NB4 (cell line): ENCODE results near the gene PPIL1.
"Not testable (repeated sequence)": the region's sequence is repeated elsewhere in the genome, so short reads cannot be mapped to it uniquely, and the experiment has no call there.

Experiments
- DNase-seq: peaks from one replicate; pipeline ENCODE4 v3.0.0; 2010; ENCODE audit warnings: low read depth
- H3K4me3 ChIP-seq: one replicate; pipeline ENCODE4 v1.5.1; 2011; ENCODE audit warnings: mild to moderate bottlenecking, low read depth, low read length, moderate library complexity
- CTCF ChIP-seq: IDR thresholded peaks from one replicate; pipeline ENCODE4 v1.5.1; 2012; ENCODE audit warnings: low read depth, low read length
- MYC ChIP-seq: IDR thresholded peaks from 2 replicates; pipeline ENCODE4 v1.6.1; 2011; ENCODE audit warnings: low read depth, low read length
- POLR2A ChIP-seq: IDR thresholded peaks from 2 replicates; pipeline ENCODE4 v1.6.1; 2011; ENCODE audit warnings: mild to moderate bottlenecking; ENCODE audit not compliant: insufficient read length; ENCODE audit errors: extremely low read depth
- TF ChIP-seq, protein P1 (sequence below): IDR thresholded peaks from 2 replicates; pipeline ENCODE4 v1.6.1; 2011; ENCODE audit warnings: low read depth, low read length

PPIL1 gene

GRCh38 chr6:36817176-36817817, 57.3 kb downstream of the PPIL1 start:
- no peak overlapping the region for H3K4me3 ChIP-seq
- DNase-seq: no peak
- TF ChIP-seq MYC: no peak
- no peak for TF ChIP-seq POLR2A
- no peak for TF ChIP-seq CTCF
- TF ChIP-seq, protein P1, sequence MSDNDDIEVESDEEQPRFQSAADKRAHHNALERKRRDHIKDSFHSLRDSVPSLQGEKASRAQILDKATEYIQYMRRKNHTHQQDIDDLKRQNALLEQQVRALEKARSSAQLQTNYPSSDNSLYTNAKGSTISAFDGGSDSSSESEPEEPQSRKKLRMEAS: no peak

DNA sequence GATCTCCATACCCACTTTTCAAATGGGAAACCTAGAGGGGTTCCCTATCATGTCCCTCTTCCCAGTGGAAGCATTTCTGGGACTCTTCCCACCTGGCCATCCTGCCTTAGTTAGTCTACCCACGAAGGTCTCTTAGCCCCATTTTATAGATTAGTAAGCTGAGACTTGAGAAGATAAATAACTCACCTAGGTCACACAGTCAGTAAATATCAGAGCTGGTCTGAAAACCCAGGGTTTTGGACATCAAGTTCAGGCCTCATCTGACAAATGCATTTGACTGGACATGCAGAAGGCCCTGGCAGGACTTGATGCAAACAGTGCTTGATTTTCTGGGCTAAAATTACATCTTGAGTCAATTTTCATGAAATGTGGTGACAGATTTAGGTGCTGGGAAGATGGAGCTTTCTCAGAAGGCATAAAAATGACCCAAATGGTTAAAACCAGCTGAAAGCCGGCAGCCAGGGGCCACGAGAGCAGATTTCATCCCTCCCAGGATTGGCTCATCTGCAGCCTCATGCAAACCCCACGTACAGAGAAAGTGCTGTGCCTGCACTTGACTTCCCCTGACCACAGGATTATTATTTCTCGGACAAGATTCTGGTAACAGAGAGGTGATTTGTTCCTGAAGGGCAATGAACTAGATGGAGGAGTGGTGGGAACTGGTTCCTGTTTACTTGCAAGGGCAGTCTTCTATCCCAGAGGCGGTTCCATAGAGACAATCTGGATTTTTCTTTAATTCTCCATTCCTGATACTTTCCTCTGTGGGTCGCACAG, 58.5 kb downstream of the PPIL1 start:
- no peak overlapping the region for H3K4me3 ChIP-seq
- TF ChIP-seq POLR2A (no peak), CTCF (no peak), MYC (no peak)
- TF ChIP-seq, protein P1: no peak
- DNase-seq: no peak

DNA sequence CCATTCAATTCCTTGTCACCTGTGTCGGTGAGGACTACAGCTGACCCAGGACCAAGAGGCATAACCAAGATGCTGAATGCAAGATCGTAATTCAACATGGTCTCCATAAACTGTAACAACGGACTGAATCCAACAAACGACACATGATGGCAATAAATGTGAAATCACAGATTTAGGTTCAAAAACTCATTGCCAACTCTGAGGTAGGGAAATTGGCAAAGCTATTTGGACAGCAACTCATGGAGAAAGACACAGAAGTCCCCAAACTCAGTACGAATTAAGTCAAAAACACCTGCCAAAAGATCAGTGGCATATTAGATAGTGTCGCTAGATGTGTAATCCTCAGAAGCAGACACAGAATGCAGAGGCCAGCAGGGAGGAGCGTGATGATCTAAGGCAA, 60.4 kb downstream of the PPIL1 start:
- H3K4me3 ChIP-seq: no peak overlapping the region
- no peak for DNase-seq
- TF ChIP-seq CTCF: no peak
- no peak for TF ChIP-seq MYC
- no peak for TF ChIP-seq POLR2A
- TF ChIP-seq, protein P1: no peak

GRCh38 chr6:36813526-36813925, 61.1 kb downstream of the PPIL1 start:
- no peak overlapping the region for H3K4me3 ChIP-seq
- no peak for DNase-seq
- TF ChIP-seq, protein P1: no peak

DNA sequence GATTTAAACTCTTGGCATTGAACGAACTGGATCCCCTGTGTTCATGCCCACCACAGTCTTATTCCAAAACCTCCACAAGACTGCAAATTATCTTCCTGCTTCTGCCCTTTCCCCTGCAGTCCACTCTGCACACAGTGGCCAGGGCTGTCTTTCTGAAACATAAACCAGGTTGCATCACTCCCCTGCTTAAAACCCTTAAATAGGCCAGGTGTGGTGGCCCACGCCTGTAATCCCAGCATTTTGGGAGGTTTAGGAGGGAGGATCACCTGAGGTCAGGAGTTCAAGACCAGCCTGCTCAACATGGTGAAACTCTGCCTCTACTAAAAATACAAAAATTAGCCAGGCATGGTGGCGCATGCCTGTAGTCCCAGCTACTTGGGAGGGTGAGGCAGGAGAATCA, 61.6 kb downstream of the PPIL1 start:
- H3K4me3 ChIP-seq, DNase-seq: not testable (repeated sequence)

GRCh38 chr6:36809941-36810803, 64.4 kb downstream of the PPIL1 start:
- no peak for DNase-seq
- TF ChIP-seq MYC (no peak), POLR2A (no peak), CTCF (no peak)
- TF ChIP-seq, protein P1: no peak
- H3K4me3 ChIP-seq: no peak overlapping the region
